AG20443 (cell line): Measurements from ENCODE around the gene SPIRE1.
A peak's percentile ranks its signal among the peaks of the same experiment; 100 is the strongest.
"Not testable (repeated sequence)": the region's sequence is repeated elsewhere in the genome, so short reads cannot be mapped to it uniquely, and the experiment has no call there.

Source experiments
- DNase-seq: peaks from one replicate; pipeline ENCODE4 v3.0.0; 2012; ENCODE audit warnings: low spot score, mixed read lengths

The SPIRE1 gene

DNA sequence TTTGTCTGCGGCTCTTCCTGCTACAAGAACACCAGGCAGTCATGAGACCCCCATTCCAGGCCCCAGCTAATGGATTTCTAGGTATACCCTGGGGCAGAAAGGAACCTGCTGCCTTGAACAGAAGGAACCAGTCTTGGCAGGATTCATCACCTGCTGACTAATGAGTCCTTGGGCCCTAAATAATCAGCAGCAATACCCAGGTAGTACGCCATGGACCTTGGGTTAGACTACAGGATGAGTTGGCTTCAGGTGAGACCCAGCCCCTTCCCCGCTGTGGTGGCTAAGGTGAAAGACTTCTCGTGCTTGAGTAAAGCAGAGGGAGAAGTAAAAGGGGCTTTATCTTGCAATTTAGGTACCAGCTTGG lies 105.0 kb downstream of the SPIRE1 start:
- no peak for DNase-seq

DNA sequence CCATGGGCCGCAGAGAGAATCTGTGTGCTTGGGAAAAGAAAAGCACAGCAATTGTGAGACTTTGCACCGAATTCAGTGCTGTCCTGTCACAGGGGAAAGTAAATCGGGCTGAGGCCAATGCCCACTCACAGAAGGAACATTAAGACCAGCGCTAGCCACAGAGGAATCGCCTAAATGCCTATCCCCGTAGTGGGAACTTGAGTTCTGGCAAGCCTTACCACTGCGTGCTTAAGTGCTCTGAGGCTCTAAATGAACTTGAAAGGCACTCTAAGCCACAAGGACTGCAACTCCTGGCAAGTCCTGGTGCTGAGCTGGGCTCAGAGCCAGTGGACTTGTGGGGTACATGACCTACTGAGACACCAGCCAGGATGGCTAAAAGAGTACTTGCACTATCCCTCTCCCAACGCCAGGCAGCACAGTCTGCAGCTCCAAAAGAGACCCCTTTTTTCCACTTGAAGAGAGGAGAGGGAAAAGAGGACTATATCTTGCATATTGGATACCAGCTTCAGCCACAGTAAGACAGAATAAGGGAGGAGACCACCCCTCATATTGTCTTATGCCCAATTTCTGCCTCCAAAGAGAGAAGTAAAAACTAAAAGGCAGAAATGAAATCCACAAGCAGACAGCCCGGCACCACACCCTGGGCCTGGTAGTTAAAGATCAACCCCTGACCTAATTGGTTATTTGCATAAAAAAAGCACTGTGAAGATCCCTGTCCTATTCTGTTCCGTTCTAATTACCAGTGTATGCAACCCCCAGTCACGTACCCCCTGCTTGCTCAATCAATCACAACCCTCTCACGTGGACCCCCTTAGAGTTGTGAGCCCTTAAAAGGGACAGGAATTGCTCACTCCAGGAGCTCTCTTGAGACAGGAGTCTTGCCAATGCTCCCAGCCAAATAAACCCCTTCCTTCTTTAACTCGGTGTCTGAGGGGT lies 105.7 kb downstream of the SPIRE1 start:
- not testable (repeated sequence) for DNase-seq

DNA sequence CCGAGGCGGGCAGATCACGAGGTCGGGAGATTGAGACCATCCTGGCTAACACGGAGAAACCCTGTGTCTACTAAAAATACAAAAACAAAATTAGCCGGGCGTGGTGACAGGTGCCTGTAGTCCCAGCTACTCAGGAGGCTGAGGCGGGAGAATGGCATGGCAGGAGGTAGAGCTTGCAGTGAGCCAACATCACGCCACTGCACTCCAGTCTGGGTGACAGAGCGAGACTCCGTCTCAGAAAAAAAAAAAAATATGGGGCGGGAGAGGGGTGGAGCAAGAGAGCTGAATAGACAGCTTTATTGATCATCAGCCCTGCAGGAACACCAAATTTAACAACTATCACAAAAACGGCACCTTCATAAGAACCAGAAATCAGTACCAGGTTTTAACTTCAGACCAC lies 106.4 kb downstream of the SPIRE1 start:
- DNase-seq = not testable (repeated sequence)

DNA sequence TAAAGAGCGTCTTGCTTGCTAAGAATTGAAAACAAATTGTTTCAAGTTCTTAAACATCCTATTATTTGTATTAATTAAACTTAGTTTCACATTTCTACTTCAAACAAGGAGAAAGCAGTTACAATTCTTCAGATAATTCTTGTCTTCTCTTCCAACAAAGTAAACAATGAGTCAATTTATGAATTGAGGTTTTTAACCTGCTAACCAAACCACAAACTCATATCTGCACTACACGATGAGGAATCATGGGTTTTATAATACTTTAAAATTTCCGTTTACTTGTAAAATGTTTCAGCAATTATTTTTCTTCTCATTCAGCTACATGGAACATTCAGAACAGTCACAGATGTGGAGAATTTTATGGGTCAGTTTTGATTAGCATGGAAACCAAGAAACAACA lies 114.2 kb downstream of the SPIRE1 start:
- DNase-seq = no peak

DNA sequence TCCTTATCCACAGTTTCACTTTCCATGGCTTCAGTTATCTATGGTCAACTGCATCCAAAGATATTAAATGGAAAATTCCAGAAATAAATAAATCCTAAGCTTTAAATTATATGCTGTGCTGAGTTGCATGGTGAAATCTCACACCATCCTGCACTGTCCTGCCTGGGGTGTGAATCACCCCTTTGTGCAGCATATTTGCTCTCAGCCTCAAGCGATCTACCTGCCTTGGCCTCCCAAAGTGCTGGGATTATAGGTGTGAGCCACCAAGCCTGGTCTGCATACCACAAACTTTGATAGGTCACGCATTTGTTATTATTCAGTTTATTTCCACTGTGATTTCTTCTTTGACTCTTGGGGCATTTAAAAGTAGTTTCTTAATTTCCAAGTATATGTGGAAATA lies 117.2 kb downstream of the SPIRE1 start:
- no peak for DNase-seq

DNA sequence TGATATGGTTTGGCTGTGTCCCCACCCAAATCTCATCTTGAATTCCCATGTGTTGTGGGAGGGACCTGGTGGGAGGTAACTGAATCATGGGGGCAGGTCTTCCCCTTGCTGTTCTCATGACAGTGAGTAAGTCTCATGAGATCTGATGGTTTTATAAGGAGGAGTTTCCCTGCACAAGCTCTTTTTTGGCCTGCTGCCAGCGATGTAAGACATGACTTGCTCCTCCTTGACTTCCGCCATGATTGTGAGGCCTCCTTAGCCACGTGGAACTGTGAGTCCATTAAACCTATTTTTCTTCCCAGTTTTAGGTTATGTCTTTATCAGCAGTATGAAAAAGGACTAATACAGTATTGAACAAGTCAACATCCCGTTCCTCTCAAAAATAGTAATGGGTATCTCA lies 118.7 kb downstream of the SPIRE1 start:
- DNase-seq = not testable (repeated sequence)

DNA sequence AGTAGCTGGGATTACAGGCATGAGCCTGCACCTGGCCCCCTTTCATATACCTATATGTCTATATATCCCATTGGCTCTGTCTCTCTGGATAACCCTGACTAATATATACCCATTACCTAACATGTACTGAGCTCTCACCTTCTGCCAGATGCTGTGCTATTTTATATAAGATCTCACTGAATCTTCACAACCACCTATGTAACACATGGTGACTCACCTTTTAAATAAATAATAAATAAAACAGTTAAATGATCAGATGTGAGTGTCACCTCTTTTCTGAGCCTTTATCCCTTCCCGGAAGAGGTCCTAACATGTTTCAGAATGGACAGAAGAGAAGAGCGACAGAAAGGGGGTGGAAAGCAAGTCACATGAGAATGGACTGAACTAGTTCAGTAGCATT lies 123.1 kb downstream of the SPIRE1 start:
- DNase-seq = no peak

DNA sequence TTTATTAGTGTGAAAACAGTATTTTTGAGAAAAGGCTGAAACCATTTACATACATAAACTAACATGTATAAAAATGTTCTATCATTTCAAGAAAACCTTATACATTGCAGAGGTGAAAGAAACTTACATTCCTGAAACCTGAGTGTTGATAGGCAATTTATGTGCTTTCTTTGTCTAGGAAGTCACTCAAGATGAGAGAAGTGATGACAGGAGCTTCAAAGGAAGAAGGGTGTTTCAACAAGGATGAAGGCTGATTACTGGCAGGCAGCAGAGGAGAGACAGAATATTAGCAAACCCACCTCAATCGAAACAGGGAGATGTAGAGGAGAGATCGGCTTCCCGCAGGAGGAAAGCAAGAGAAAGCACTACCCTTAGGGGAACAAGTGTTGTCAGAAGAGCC lies 125.2 kb downstream of the SPIRE1 start:
- DNase-seq = no peak

DNA sequence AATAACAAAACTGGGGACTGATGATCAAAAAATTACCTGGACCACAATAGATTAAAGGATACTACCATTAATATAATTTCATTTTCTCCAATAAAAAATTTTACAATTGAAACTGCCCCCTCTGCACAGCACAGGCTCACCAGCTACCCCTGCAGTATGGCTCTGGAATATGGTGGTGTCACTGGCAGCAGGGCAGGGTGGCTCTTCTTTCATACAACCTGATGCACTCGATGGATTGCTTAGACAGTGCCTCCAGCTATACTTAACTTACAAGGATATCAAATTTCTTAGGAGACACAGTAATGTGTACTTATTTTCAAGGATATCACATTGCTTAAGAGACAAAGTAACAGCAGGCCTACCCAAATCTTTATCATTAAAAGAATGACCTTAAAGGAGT lies 126.2 kb downstream of the SPIRE1 start:
- no peak for DNase-seq

DNA sequence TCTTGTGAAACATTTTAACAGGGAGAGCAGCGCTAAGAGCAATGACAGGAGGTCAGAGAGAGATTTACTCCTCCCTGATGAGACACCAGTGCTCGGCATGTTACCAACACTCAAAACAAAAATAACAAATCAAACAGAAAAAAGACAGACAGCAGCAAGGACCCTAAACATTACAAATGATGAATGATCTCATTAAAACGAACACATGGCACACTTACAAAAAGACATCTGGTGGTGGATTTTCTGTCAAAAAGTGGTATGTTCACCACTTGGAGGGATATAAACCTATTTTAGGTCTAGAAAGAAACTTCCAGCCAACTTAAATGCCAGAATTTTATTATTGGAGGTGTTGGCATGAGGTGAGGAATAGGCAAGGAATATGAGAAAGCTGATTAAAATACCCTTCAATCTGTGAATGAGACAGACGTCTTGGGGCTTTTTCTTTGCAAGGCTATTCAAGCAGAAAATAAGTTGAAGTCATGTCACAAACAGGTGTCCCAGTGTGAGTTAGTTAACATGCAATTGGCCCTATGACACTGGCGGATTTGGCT lies 137.4 kb downstream of the SPIRE1 start:
- DNase-seq = peak; percentile 36

DNA sequence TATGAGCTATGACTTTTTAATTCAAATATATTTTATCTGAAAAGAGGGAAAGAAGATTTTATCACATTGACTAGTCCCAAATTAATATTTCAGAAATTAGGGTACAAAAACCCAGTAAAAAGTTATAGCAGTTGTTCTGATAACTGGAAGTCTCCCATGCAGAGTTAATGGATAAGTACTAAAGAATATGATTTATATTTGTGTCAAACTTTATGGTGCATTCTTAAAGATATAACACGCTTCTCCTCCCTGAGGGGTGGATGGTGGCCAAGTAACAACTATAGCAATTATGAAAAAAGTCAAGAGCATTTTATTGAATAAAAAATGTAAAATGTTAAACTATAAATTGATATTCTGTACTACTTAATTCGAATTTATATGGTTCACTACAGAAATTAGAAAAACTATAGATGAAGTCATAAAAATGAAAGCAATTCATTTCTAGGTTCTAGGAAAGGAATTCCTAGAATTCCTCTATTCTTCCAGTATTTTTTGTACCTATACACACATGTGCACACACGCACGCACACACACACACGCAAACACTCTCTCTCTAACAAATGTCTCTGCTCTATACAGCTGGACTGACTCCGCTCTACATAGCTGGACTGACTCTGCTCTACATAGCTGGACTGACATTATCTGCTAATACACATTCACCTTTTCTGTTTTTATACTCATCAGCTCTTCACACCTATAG lies 138.9 kb downstream of the SPIRE1 start:
- DNase-seq = no peak

DNA sequence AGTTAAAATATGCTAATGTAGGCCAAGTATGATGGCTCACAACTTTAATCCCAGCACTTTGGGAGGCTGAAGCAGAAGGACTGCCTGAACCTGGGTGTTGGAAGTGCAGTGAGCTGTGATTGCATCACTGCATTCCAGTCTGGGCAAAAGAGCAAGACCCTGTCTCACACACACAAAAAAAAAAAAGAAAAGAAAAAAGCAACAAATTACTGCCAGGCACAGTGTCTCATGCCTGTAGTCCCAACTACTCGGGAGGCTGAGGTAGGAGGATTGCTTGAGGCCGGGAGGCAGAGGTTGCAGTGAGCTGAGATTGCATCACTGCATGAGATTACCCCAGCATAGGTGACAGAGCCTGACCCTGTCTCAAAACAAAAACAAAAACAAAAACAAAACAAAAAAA lies 139.6 kb downstream of the SPIRE1 start:
- DNase-seq = no peak

DNA sequence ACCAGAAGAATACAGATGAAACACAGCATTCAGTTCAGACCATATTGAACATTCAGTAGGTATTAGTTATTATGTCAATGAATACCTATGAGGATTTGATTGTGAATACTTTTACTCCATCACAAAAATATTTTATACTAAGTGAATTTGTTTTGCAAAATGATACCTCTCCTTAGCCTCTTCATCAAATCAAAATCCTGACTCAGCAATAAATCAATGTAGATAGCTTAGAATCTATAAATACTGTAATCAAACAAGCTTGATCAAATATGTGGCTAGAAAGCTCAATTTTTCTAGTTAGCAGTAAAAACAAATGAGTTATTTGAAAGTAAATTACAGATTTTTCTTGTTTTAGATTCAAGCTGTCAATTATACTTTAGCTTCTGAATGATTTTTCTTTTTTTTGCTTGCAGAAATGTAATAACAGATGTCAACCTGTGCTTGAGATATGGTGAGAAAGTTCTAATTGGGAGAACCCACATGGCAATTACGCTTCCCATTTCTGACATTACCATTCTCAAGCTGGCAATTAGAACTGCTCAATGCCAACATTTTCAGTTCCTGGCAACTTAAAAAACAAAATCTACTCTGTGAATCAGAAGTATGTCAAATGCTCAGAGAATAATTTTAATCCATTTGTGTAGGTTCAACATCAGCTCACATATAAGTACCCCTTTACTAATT lies 140.6 kb downstream of the SPIRE1 start:
- DNase-seq = no peak

DNA sequence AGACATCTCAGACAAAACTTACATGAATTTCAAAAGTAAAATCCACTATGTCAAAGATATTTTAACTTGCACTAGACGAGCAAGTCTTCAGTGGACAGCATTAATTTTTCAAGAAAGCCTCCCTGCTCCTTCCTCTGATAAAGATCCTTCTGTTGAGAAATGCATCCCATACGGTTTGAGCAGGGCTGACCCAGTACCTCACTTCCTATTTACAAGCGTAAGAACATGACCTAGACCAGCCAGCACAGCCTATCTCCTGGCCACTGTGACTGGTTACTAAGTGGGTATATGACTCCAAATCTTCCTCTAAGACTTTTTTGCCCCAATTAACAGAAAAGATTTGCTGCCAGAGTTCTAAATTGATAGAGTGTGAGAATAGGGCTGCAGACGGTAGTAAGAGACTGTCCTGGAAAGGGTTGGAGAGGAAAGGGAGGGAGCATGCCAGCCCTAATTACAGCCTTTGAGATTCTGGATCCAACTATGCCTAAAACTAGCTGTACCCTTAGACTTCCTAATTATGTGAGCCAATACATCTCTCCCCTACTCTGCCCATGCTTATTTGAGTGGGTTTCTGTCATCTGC lies 141.8 kb downstream of the SPIRE1 start:
- peak; percentile 19 for DNase-seq

DNA sequence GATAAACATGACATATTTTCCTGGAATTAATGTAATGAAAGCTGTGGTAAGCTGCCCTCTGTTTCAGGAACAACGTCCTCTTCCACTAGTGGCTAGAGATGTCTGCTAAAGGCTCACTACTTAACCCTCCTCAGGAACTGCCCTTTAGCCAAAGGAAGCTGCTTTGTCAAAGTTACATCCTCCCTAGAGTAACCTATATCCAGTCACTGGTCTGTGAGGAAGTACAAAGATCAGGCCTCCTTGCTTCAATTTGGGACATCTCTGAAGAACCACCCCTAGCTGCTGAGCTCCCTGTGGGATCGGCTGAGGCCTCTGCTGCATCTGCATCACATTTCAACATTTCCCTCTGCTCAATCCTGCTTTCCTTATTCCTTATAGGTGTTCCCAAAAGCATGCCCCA lies 142.4 kb downstream of the SPIRE1 start:
- DNase-seq = peak; percentile 9

DNA sequence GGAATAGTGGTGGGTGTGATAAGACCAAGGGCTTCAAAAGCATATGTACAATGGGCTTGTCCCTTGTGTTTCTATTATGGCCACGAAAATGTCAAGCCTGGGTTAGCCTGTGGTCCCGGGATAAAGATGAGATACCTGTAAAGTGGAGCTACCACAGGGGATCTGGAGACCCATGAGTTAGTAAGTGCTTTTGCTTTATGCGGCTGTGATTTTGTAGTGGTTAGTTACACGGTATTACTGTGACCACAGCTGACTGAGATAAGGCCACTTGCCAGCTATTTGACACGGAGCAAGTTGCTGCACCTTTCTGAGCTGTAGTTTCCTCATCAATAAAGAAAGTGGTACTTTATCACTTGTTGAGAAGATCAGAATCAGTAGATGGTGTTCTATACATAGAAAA lies 150.9 kb downstream of the SPIRE1 start:
- no peak for DNase-seq

DNA sequence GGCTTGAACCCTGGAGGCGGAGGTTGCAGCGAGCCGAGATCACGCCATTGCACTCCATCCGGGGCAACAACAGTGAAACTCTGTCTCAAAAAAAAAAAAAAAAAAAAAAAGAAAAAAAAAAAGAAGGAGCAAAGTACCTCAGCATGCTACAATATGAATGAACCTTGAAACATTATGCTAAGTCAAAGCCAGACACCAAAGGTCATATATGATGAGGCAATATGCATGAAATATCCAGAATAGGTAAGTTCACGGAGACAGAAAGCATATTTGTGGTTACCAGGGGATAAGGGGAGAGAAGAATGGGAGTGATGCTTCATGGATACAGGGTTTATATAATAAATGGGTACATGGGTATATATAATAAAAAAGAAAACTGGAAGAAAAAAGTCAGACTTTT lies 156.9 kb downstream of the SPIRE1 start:
- DNase-seq = no peak

DNA sequence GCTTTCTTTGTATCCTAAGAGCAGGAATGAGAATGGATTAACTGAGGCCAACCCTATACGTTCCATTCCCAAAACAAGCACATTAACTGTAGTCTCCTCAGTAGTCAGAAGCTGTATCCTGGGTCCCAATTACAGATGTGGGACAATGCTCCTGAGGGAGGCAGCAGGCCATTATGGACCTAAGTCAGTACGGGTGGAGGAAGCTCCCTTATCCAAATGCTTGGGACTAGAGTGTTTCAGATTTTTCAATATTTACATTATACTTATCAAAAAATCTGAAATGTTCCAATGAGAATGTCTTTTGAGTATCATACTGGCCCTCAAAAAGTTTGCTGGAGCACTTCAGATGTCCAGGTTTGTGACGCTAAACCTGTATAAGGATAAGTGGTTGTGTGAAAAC lies 160.1 kb downstream of the SPIRE1 start:
- no peak for DNase-seq

DNA sequence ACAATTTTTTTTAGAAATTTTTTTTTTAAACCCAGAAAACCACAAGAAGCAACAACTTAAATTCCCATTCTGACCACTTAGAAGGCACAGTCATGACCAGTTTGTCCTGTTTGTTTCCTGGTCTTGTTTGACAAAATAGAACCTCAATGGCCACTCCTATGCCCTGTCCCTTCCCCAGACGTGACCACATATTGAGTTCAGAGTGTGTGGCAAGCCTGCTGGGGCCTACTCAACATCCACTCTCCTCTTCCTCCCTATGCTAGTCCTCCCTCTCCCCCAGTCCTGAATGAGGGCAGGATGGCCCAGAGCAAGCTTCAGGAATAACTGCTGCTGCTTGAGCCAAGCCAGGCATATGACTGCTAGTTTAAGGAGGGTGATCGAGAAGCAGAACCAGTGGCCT lies 160.6 kb downstream of the SPIRE1 start:
- DNase-seq = no peak

DNA sequence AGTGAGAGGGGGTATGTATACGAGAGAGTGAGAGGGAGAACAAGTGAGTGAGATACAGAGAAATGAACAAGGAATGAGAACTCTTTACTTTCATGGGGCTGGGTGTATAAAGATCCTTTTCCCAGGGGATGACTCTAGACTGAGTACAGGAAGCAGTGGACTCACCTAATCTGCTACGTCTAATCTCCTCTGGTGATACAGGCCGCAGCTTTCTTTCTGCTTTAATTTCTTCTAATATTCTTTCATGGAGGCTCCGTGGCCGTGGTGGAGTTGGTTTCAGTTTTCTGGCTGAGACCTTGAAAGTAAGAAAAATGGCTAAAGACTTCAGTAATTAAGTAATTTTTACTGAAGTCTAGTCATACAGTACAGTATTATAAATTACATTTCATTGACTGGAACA lies 165.0 kb downstream of the SPIRE1 start:
- no peak for DNase-seq

DNA sequence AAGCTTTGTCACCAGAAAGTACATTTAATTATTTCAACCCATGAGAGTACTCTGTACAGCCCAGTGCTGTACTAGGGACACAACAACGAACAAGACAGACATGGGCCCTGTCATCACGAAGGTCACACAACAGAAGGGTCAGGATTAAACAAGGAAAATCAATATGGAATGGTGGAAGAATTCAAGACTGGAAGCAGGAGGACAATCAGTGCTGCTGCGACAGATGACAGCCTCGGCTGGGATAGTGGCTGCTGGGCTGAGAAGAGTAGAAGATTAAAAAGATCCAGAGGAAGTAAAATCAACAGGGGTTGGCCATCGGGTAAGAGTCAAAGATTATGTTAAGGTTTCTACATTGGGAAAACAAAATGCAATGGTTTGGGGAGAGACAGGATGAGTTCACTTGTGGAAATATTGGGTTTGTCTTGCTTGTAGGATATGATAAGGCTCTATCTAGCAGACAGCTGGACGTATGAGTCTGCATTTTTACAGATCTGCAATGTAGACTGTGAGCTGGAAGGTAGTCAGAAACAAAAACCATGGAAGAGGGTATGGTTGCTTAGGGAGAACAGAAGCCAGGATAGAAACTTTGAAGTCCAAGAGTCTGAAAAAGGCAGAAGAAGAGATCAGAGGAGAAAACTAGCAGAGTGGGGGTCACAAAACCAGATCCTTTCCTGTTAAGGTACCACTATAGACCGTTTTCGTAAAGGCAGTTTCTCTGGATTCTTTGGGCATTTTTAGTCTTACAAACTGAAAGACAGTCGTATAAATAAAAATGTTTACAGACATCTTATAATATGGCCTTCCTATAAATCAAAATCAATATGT lies 166.1 kb downstream of the SPIRE1 start:
- no peak for DNase-seq
